MCF 10A (cell line): ENCODE measurements around the gene DDA1. TPM values are rescaled to one million over a fixed set of nuclear protein-coding genes. Genes with fewer than 3 reads are reported as not detected.

ENCODE experiments used
- BruUV-seq: library from RNA; stranded (reverse); fragments of 400-500 nt; replicated peaks from 2 replicates; lab custom pipeline; 2021; lab: Mats Ljungman, UMichigan
- CTCF ChIA-PET: fragments of 300-600 bp; sonication (Branson Sonifier 250); formaldehyde crosslinking; extraction: SDS; loops from one replicate; lab custom pipeline; 2021; ENCODE audit warnings: antibody characterized with exemption, inconsistent platforms; lab: Yijun Ruan, JAX
- POLR2A ChIA-PET: fragments of 300-600, 350-650 bp; sonication (Branson Sonifier 250); formaldehyde crosslinking; extraction: SDS; loops from one replicate; lab custom pipeline; 2020; ENCODE audit warnings: antibody characterized with exemption, inconsistent platforms; lab: Yijun Ruan, JAX
- DNase-seq: peaks from one replicate; pipeline ENCODE4 v3.0.0-alpha.2; 2018; ENCODE audit not compliant: unreplicated experiment
- H3K27ac Mint-ChIP-seq: one replicate; pipeline ENCODE4 v1.8.0; 2022; ENCODE audit warnings: mild to moderate bottlenecking, low read depth, mixed read lengths; ENCODE audit not compliant: unreplicated experiment
- H3K27me3 Mint-ChIP-seq: one replicate; pipeline ENCODE4 v1.8.0; 2022; ENCODE audit warnings: mixed read lengths; ENCODE audit not compliant: insufficient read depth, unreplicated experiment
- H3K36me3 Mint-ChIP-seq: one replicate; pipeline ENCODE4 v1.8.0; 2022; ENCODE audit warnings: mild to moderate bottlenecking, moderate library complexity, mixed read lengths; ENCODE audit not compliant: insufficient read depth, unreplicated experiment
- H3K4me1 Mint-ChIP-seq: one replicate; pipeline ENCODE4 v1.8.0; 2022; ENCODE audit warnings: mixed read lengths; ENCODE audit not compliant: insufficient read depth, unreplicated experiment
- H3K4me3 Mint-ChIP-seq: one replicate; pipeline ENCODE4 v1.8.0; 2022; ENCODE audit warnings: mild to moderate bottlenecking, moderate library complexity, mixed read lengths; ENCODE audit not compliant: unreplicated experiment
- H3K9me3 Mint-ChIP-seq: one replicate; pipeline ENCODE4 v1.8.0; 2022; ENCODE audit warnings: mixed read lengths; ENCODE audit not compliant: unreplicated experiment
- CTCF ChIP-seq: fragments of 200-600 bp; IDR thresholded peaks from one replicate; pipeline ENCODE4 v1.8.0; 2022; ENCODE audit warnings: antibody characterized with exemption, mild to moderate bottlenecking; ENCODE audit not compliant: unreplicated experiment
- intact Hi-C: fragments of 100-400 bp; cut with micrococcal nuclease; formaldehyde crosslinking; loops from 2 replicates; pipeline ENCODE4 v1.14.1; 2022
- total RNA-seq: library from RNA; stranded (reverse); gene quantifications from 2 replicates; pipeline ENCODE4 v1.2.3, GENCODE V29; 2022

DDA1 gene
- total RNA-seq, 1 experiment from 2014 or later = 57.4 TPM

DNA sequence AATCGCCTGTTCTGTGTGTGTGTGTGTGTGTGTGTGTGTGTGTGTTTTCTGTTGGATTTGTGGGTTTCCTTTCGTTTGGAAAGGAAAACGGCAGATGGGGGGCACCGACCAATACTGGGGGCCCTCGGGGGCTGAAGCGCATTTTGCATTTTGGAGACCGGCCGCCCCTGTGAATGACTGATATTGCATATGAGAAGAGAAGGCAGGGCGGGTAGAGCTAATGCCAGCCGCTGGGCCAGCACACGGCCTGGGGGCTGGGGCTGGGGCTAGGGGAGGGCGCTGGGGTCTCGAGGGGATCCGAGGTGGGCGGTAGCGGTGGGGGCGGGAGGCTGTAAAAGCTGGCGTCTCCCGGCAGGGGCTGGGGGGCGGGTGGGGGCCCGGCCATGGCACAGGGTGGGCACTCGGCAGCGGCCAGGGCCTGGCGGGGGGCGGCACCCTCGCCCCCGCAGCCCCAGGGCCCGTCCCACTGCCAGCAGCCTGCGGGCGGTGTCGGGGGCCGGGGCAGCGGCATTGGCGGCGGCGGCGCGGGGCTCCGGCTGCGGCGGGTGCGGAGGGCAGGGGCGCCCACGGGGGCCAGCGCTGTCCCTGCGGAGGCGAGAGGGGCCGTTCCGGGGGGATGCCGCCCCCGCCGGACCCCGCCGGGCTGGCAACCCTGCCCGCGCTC, 14.1 kb downstream of the DDA1 start:
- Mint-ChIP-seq H3K36me3 (peaks cover 61% of the 10 kb centered on the region), H3K4me1 (peaks cover 5% of the 10 kb centered on the region), H3K4me3 (no peak overlapping the region), H3K27me3 (no peaks in the 10 kb centered on the region), H3K9me3 (no peaks in the 10 kb centered on the region), H3K27ac (no peak overlapping the region)
- no peak for TF ChIP-seq CTCF
- intact Hi-C loops = no loop called here
- CTCF ChIA-PET = interaction anchor here (0.5 to 0.9 kb wide), 2 partner anchors 29 to 246 kb away, joined by 3 to 4 read pairs; no protein-coding TSS in a partner anchor
- POLR2A ChIA-PET = interaction anchor here (0.7 to 2.9 kb wide), 2 partner anchors 10 to 64 kb away, joined by 3 to 15 read pairs; no protein-coding TSS in a partner anchor
- no peak for DNase-seq
- no TSS peak for BruUV-seq

DNA sequence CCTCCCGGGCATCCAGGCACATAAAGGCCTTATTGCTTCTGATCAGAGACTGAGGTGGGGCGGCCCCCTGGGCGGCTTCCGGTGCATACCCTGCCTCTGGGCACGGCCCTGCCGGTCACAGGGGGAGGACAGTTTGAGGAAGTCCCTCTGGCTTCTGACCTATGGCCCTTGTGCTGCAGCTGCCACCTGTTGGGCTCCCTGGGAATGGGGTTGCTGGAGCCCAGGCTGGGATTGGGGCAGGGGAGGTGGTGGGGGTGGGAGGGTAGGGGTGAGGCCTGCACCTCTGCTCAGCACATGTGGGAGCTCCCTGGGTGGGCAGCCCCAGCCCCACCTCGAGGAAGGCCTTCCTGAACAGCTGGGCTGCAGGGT, 14.6 kb downstream of the DDA1 start:
- POLR2A ChIA-PET = interaction anchor here (0.7 to 2.9 kb wide), 3 partner anchors 10 to 64 kb away, joined by 3 to 15 read pairs (median 3); no protein-coding TSS in a partner anchor
- Mint-ChIP-seq H3K9me3 (no peaks in the 10 kb centered on the region), H3K4me3 (no peak overlapping the region), H3K27me3 (no peaks in the 10 kb centered on the region), H3K36me3 (peaks cover 56% of the 10 kb centered on the region), H3K4me1 (peaks cover 5% of the 10 kb centered on the region), H3K27ac (no peak overlapping the region)
- intact Hi-C loops = no loop called here
- DNase-seq = no peak
- no TSS peak for BruUV-seq
- CTCF ChIA-PET = interaction anchor here (0.5 to 0.9 kb wide), 2 partner anchors 30 to 247 kb away, joined by 3 to 4 read pairs; no protein-coding TSS in a partner anchor
- no peak for TF ChIP-seq CTCF

DNA sequence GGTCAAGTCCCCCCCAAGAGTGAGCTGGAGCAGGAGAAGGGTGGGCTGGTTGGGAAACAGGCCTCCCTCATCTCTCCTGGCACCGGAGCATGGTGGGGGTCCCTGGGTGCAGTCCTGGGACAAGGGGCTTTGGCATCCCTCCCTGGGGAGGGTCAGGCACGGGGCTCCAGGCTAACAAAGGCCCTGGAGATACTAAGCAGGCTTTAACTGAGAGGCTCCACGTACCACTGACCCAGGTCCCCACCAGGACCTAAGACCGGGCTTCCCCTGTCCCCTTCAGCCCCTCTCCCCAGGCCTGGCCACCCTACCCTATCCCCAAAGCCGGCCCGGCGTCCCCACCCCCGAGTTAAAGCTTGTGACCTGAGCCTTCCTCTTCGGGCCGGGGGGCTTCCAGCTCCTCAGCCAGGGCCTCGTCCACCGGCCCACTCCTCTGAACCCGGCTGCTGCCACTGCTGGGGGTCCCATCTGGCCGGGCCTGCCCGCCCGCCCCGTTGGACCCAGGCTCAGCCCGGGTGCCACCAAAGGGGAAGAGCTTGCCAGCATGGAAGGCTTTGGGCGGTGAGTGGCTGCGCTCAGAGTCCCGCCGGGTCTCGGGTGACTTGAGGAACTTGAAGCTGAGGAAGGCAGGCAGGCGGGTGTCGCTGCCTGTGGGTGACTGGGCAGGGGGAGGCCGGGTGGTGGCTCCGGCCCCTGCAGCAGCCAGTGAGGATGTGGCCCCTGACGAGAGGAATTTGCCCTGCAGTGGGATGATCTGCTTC, 15.2 kb downstream of the DDA1 start:
- no peak overlapping the region for H3K4me3 Mint-ChIP-seq
- ChIA-PET POLR2A (interaction anchor here (0.5 to 2.9 kb wide), 4 partner anchors 9 to 32 kb away, joined by 3 to 15 read pairs (median 3); partner anchors contain the start of gene DDA1), CTCF (interaction anchor here (0.6 to 0.9 kb wide), 2 partner anchors 11 to 30 kb away, joined by 4 read pairs; no protein-coding TSS in a partner anchor)
- no peaks in the 10 kb centered on the region for H3K27me3 Mint-ChIP-seq
- no peak for DNase-seq
- no peaks in the 10 kb centered on the region for H3K9me3 Mint-ChIP-seq
- H3K4me1 Mint-ChIP-seq = peaks cover 5% of the 10 kb centered on the region
- no peak overlapping the region for H3K27ac Mint-ChIP-seq
- no TSS peak for BruUV-seq
- TF ChIP-seq CTCF = no peak
- peaks cover 52% of the 10 kb centered on the region for H3K36me3 Mint-ChIP-seq
- intact Hi-C loops = no loop called here

DNA sequence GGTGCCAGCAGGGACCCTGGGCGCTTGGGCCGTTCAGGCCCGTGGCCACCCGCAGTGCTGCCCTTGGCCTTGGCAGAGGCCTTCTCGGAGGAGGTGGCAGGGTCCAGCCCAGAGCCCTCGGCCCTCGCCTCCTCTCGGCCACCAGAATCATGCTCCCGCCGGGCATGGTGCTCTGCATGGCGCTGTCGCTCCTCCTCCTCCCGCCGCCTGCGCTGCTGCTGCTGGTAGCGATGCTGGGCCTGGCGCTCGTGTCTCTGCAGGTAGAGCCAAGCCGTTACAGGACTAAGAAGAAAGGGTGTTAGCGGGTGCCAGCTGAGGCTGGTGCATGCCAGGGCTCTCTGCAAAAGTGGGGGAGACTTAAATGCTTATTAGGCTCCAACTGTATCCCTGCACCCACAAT, 15.8 kb downstream of the DDA1 start:
- Mint-ChIP-seq H3K4me1 (peaks cover 5% of the 10 kb centered on the region), H3K27ac (no peak overlapping the region), H3K9me3 (no peaks in the 10 kb centered on the region), H3K4me3 (no peak overlapping the region), H3K27me3 (no peaks in the 10 kb centered on the region), H3K36me3 (peaks cover 49% of the 10 kb centered on the region)
- ChIA-PET POLR2A (interaction anchor here (0.5 to 2.9 kb wide), 6 partner anchors 8 to 16 kb away, joined by 3 to 15 read pairs (median 7); partner anchors contain the start of gene DDA1), CTCF (interaction anchor here (0.5 kb wide), 1 partner anchor 28 kb away, joined by 3 read pairs; no protein-coding TSS in a partner anchor)
- intact Hi-C loops = no loop called here
- no TSS peak for BruUV-seq
- no peak for TF ChIP-seq CTCF
- no peak for DNase-seq
